ENCODE data around the gene CAVIN2. TPM values are rescaled to one million over a fixed set of nuclear protein-coding genes. Genes with fewer than 3 reads are reported as not detected.

Gene CAVIN2
- total and polyA plus RNA-seq, 2 donors (not counting 3 experiments of a cell fraction or from before 2014, with no cell fraction given), result 202 to 260 TPM

- ChIA-PET POLR2A (interaction anchor here (1.0 to 3.6 kb wide), 6 partner anchors 11 to 316 kb away, joined by 4 to 43 read pairs (median 6); no protein-coding TSS in a partner anchor), CTCF (interaction anchor here (1.0 to 13.9 kb wide), 6 partner anchors 11 to 350 kb away, joined by 4 to 186 read pairs (median 16); partner anchors contain the start of gene TMEFF2)
- Histone ChIP-seq H3K4me1 (ENCODE audit: control insufficient read depth, extremely low read depth, insufficient read depth, low read length) (peaks cover 28% of the 10 kb centered on the region), H3K27me3 (ENCODE audit: control insufficient read depth in 2 of 2, insufficient read depth in 2 of 2, low read length in 2 of 2) (no peaks in the 10 kb centered on the region), H3K9me3 (replicated peaks; ENCODE audit: control insufficient read depth, insufficient read depth, low read length) (no peaks in the 10 kb centered on the region), H3K27ac (ENCODE audit: insufficient read depth, low read depth, low read length) (peak overlapping the region; percentile 76), H3K4me3 (replicated peaks in 1 of 3; ENCODE audit: insufficient read depth in 1 of 3, low read depth in 1 of 3, low read length in 3 of 3) (peak overlapping the region; percentile 82 to 99 (median 95)), H2AFZ (ENCODE audit: low read depth, low read length) (no peak overlapping the region), H3K36me3 (ENCODE audit: control insufficient read depth in 2 of 2, extremely low read depth in 1 of 2, insufficient read depth in 2 of 2, low read length in 2 of 2) (peaks cover 6 to 7% of the 10 kb centered on the region in 2 experiments), H3K9me1 (replicated peaks; ENCODE audit: control insufficient read depth, extremely low read depth, insufficient read depth, low read length) (no peaks in the 10 kb centered on the region), H3K9ac (replicated peaks; ENCODE audit: extremely low read depth, insufficient read depth, low read length) (peak overlapping the region; percentile 92), H4K20me1 (replicated peaks; ENCODE audit: control insufficient read depth, extremely low read depth, insufficient read depth, low read length) (peaks cover 5% of the 10 kb centered on the region), H3K79me2 (ENCODE audit: control insufficient read depth, insufficient read depth, low read length) (peaks cover 59% of the 10 kb centered on the region), H3K4me2 (ENCODE audit: insufficient read depth, low read length) (peak overlapping the region; percentile 96)
- BruUV-seq (replicated peaks), result no TSS peak
- no peak for TF ChIP-seq POLR2AphosphoS5 (IDR thresholded peaks at IDR 0.05; ENCODE audit: insufficient read depth, low read depth, low read length)
- TF ChIP-seq FOS (IDR thresholded peaks at IDR 0.05; ENCODE audit: borderline replicate concordance, insufficient read depth, low read length), result no peak
- TF ChIP-seq MYC (IDR thresholded peaks at IDR 0.05; ENCODE audit: low read depth, low read length), result no peak
- TF ChIP-seq GATA2 (IDR thresholded peaks at IDR 0.05; ENCODE audit: insufficient read depth, insufficient read length, low read depth, low read length), result peak; percentile 62
- TF ChIP-seq JUN (IDR thresholded peaks at IDR 0.05; ENCODE audit: borderline replicate concordance, insufficient read depth, insufficient read length, low read depth), result no peak
- intact Hi-C loops (cut with micrococcal nuclease) (loop anchor here (2.0 to 5.0 kb wide), 2 partner anchors 61 to 169 kb away; partner anchors contain the start of gene NABP1), dilution Hi-C loops (cut with MboI; ENCODE audit: extremely low pct_ligation_motif_present, low sequenced_read_pairs) (no loop called here)
- DNase-seq (ENCODE audit: low read depth, low spot score) (no peak), FAIRE-seq (no peak)
Observed at GRCh38 chr2:191845876-191846514, 893 bp downstream of the CAVIN2 start.

GRCh38 chr2:191845248-191845715 is 1.6 kb downstream of the CAVIN2 start:
- ChIA-PET CTCF (interaction anchor here (1.6 to 13.9 kb wide), 5 partner anchors 12 to 316 kb away, joined by 4 to 186 read pairs (median 15); no protein-coding TSS in a partner anchor), POLR2A (interaction anchor here (1.2 to 3.6 kb wide), 2 partner anchors 12 to 317 kb away, joined by 3 to 43 read pairs; no protein-coding TSS in a partner anchor)
- Histone ChIP-seq H4K20me1 (replicated peaks; ENCODE audit: control insufficient read depth, extremely low read depth, insufficient read depth, low read length) (peaks cover 5% of the 10 kb centered on the region), H3K79me2 (ENCODE audit: control insufficient read depth, insufficient read depth, low read length) (peaks cover 66% of the 10 kb centered on the region), H3K36me3 (ENCODE audit: control insufficient read depth in 2 of 2, extremely low read depth in 1 of 2, insufficient read depth in 2 of 2, low read length in 2 of 2) (peaks cover 6 to 8% of the 10 kb centered on the region in 2 experiments), H3K27ac (ENCODE audit: insufficient read depth, low read depth, low read length) (peak overlapping the region; percentile 76), H3K4me1 (ENCODE audit: control insufficient read depth, extremely low read depth, insufficient read depth, low read length) (peaks cover 35% of the 10 kb centered on the region), H3K9me1 (replicated peaks; ENCODE audit: control insufficient read depth, extremely low read depth, insufficient read depth, low read length) (no peaks in the 10 kb centered on the region), H3K4me2 (ENCODE audit: insufficient read depth, low read length) (peak overlapping the region; percentile 96), H2AFZ (ENCODE audit: low read depth, low read length) (no peak overlapping the region), H3K4me3 (replicated peaks in 1 of 3; ENCODE audit: insufficient read depth in 1 of 3, low read depth in 1 of 3, low read length in 3 of 3) (peak overlapping the region; percentile 82 to 99 (median 95)), H3K9ac (replicated peaks; ENCODE audit: extremely low read depth, insufficient read depth, low read length) (peak overlapping the region; percentile 92), H3K27me3 (ENCODE audit: control insufficient read depth in 2 of 2, insufficient read depth in 2 of 2, low read length in 2 of 2) (no peaks in the 10 kb centered on the region), H3K9me3 (replicated peaks; ENCODE audit: control insufficient read depth, insufficient read depth, low read length) (no peaks in the 10 kb centered on the region)
- no peak for TF ChIP-seq JUN (IDR thresholded peaks at IDR 0.05; ENCODE audit: borderline replicate concordance, insufficient read depth, insufficient read length, low read depth)
- TF ChIP-seq POLR2AphosphoS5 (IDR thresholded peaks at IDR 0.05; ENCODE audit: insufficient read depth, low read depth, low read length), result peak; percentile 48
- TF ChIP-seq CTCF (IDR thresholded peaks at IDR 0.05; ENCODE audit: extremely low read depth in 1 of 2, insufficient read depth in 1 of 2, low read depth in 1 of 2, low read length in 2 of 2), result peak in 1 of 2 donors; percentile 7
- no TSS peak for BruUV-seq (replicated peaks)
- FAIRE-seq, result no peak
- DNase-seq (ENCODE audit: low read depth, low spot score), result peak; percentile 42
- dilution Hi-C loops (cut with MboI; ENCODE audit: extremely low pct_ligation_motif_present, low sequenced_read_pairs), result no loop called here
- intact Hi-C loops (cut with micrococcal nuclease), result loop anchor here (5.0 kb wide), 1 partner anchor 168 kb away; the partner anchor contains the start of gene NABP1
